ENCODE results near the gene NSFL1C.

GRCh38 chr20:1509237-1509636 is 42.6 kb upstream of the NSFL1C start:
- TF ChIP-seq, protein P1, sequence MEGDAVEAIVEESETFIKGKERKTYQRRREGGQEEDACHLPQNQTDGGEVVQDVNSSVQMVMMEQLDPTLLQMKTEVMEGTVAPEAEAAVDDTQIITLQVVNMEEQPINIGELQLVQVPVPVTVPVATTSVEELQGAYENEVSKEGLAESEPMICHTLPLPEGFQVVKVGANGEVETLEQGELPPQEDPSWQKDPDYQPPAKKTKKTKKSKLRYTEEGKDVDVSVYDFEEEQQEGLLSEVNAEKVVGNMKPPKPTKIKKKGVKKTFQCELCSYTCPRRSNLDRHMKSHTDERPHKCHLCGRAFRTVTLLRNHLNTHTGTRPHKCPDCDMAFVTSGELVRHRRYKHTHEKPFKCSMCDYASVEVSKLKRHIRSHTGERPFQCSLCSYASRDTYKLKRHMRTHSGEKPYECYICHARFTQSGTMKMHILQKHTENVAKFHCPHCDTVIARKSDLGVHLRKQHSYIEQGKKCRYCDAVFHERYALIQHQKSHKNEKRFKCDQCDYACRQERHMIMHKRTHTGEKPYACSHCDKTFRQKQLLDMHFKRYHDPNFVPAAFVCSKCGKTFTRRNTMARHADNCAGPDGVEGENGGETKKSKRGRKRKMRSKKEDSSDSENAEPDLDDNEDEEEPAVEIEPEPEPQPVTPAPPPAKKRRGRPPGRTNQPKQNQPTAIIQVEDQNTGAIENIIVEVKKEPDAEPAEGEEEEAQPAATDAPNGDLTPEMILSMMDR (IDR thresholded peaks at IDR 0.05) = peak in 3 of 6 experiments; percentile 16 to 18 (median 17)
- no peak for TF ChIP-seq POLR2A (IDR thresholded peaks at IDR 0.05)
